Hepatocyte (in vitro differentiated cells): Measurements from ENCODE around the gene TMIGD3. TPM values are rescaled to one million over a fixed set of nuclear protein-coding genes. Genes with fewer than 3 reads are reported as not detected.

Experiments
- DNase-seq: peaks from one replicate; pipeline ENCODE4 v3.0.0-alpha.2; 2016; ENCODE audit warnings: low spot score
- H2AFZ ChIP-seq: fragments of 200-600 bp; sonication (generic); 2 replicates; pipeline ENCODE4 v1.6.0; 2016; ENCODE audit warnings: antibody characterized with exemption, mild to moderate bottlenecking
- H3K27ac ChIP-seq: fragments of 200-600 bp; sonication (generic); 2 replicates; pipeline ENCODE4 v1.5.1; 2016; ENCODE audit warnings: mild to moderate bottlenecking
- H3K27me3 ChIP-seq: fragments of 200-600 bp; sonication (generic); 2 replicates; pipeline ENCODE4 v1.6.1; 2016
- H3K36me3 ChIP-seq: fragments of 200-600 bp; sonication (generic); replicated peaks from 2 replicates; pipeline ENCODE4 v1.5.1; 2016; ENCODE audit warnings: low read depth; ENCODE audit not compliant: insufficient read depth
- H3K4me1 ChIP-seq: fragments of 200-600 bp; sonication (generic); 2 replicates; pipeline ENCODE4 v1.5.1; 2016; ENCODE audit warnings: mild to moderate bottlenecking, moderate library complexity; ENCODE audit not compliant: insufficient read depth
- H3K4me2 ChIP-seq: fragments of 200-600 bp; sonication (generic); 2 replicates; pipeline ENCODE4 v1.6.0; 2016
- H3K4me3 ChIP-seq: fragments of 200-600 bp; sonication (generic); 2 replicates; pipeline ENCODE4 v1.5.1; 2016; ENCODE audit warnings: mild to moderate bottlenecking
- H3K79me2 ChIP-seq: fragments of 200-600 bp; sonication (generic); 2 replicates; pipeline ENCODE4 v1.6.0; 2017; ENCODE audit warnings: mild to moderate bottlenecking
- H3K9me2 ChIP-seq: fragments of 200-600 bp; sonication (generic); replicated peaks from 2 replicates; pipeline ENCODE4 v1.6.0; 2017; ENCODE audit warnings: mild to moderate bottlenecking; ENCODE audit not compliant: insufficient read depth
- H3K9me3 ChIP-seq: fragments of 200-600 bp; sonication (generic); 2 replicates; pipeline ENCODE4 v1.5.1; 2016; ENCODE audit warnings: low read depth, mild to moderate bottlenecking
- H4K20me1 ChIP-seq: fragments of 200-600 bp; sonication (generic); 2 replicates; pipeline ENCODE4 v1.6.0; 2016; ENCODE audit warnings: mild to moderate bottlenecking; ENCODE audit not compliant: insufficient read depth, poor library complexity, severe bottlenecking
- CTCF ChIP-seq: fragments of 200-600 bp; sonication (generic); IDR thresholded peaks from 2 replicates; pipeline ENCODE4 v1.5.1; 2016; ENCODE audit warnings: antibody characterized with exemption, mild to moderate bottlenecking; ENCODE audit not compliant: poor library complexity
- EZH2 ChIP-seq: fragments of 200-600 bp; sonication (generic); IDR thresholded peaks from 2 replicates; pipeline ENCODE4 v1.6.1; 2016; ENCODE audit warnings: antibody characterized with exemption, mild to moderate bottlenecking, borderline replicate concordance
- EZH2phosphoT487 ChIP-seq: fragments of 200-600 bp; sonication (generic); IDR thresholded peaks from one replicate; pipeline ENCODE4 v1.6.1; 2018; ENCODE audit warnings: antibody characterized with exemption, mild to moderate bottlenecking, low read depth, moderate library complexity; ENCODE audit not compliant: unreplicated experiment, severe bottlenecking
- WGBS: methylation state at CpG from one replicate; pipeline ENCODE4 v1.1.6; 2016; ENCODE audit warnings: low lambda C conversion rate; ENCODE audit errors: missing lambda C conversion rate; 5-methylcytosine and 5-hydroxymethylcytosine counted together
- polyA plus RNA-seq: library from polyadenylated mRNA; unstranded; fragments of >200 nt; fragmentation: Nextera tagmentation; extraction: Ambion mirVana; gene quantifications from 2 replicates; pipeline ENCODE4 v1.2.1, GENCODE V29; 2016
- total RNA-seq: library from RNA; depleted of rRNA; stranded (reverse); fragments of >200 nt; gene quantifications from 2 replicates; pipeline ENCODE4 v1.2.3, GENCODE V29; 2014

TMIGD3 gene
- total and polyA plus RNA-seq, 2 experiments from 2014 or later: 5.2 to 6.5 TPM

DNA sequence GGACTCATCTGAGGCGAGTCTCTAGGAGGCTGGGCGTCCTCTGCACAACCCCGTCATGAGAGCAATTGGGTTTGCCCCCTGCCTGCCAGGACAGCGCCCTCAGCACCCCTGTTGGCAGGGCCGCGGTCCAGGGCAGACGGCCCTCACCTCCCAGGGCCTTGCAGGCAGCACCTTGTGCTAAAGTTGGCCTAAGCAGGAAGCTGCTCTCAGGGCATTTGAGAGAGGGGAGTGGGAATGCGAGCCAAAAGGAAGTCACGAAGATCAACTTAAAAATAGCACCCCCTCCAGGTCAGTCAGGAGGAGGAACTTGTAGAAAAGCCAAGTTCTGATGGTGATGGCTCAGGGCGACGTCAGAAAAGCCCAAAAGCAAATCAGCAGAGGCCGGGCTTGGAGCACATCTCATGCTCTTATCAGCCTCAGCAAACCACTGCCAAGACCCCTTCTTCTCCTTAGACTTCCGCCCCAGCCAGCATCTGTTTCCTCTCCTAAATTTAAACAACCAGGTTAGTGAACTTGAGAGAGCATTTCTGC is 12.6 kb upstream of the TMIGD3 start:
- TF ChIP-seq EZH2: no peak
- TF ChIP-seq EZH2phosphoT487: no peak
- peak; percentile 3 for TF ChIP-seq CTCF
- DNase-seq: no peak
- Histone ChIP-seq H3K27ac (no peak overlapping the region), H3K36me3 (no peaks in the 10 kb centered on the region), H3K4me2 (no peak overlapping the region), H3K4me3 (no peak overlapping the region), H3K27me3 (no peaks in the 10 kb centered on the region), H2AFZ (no peak overlapping the region), H3K9me2 (no peaks in the 10 kb centered on the region), H3K79me2 (no peaks in the 10 kb centered on the region), H3K4me1 (no peaks in the 10 kb centered on the region), H3K9me3 (no peaks in the 10 kb centered on the region), H4K20me1 (no peaks in the 10 kb centered on the region)
- 87% methylated on average over 13 of the region's 13 CpGs for WGBS

DNA sequence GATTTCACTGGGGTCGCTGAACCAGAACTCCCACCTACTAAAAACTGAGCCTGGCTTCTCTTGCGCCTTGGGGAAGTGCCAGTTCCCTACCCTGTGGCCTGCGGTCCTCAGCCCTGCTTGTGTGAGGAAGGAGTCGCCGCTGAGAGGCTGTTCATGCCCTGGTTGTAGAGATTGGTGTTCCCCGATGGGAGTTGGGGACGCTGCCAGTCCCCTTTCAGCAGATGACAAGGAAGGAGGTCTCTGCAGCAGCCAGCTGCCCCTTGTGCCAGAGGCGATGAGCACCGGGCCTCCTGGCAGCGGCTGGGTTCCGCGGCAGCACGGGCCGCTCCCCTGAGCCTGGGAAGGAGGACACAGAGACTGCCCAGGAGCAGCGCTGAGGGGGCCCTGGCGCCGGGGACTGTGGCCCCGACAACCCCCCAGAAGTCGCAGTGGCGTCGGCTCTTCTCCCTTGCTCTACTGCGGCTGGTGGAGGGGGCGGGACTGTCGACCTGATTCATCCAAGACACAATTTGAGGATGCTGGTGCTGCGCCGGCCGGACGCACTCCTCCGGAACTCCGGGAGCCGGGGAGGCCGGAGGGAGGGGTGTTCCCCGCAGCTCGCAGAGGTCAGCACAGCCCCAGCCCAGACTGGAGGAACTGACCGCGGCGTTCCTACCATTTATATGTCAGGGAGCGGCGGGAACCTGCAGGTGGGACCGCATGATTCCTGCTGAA is 12.0 kb upstream of the TMIGD3 start:
- no peak overlapping the region for H2AFZ ChIP-seq
- no peak for DNase-seq

DNA sequence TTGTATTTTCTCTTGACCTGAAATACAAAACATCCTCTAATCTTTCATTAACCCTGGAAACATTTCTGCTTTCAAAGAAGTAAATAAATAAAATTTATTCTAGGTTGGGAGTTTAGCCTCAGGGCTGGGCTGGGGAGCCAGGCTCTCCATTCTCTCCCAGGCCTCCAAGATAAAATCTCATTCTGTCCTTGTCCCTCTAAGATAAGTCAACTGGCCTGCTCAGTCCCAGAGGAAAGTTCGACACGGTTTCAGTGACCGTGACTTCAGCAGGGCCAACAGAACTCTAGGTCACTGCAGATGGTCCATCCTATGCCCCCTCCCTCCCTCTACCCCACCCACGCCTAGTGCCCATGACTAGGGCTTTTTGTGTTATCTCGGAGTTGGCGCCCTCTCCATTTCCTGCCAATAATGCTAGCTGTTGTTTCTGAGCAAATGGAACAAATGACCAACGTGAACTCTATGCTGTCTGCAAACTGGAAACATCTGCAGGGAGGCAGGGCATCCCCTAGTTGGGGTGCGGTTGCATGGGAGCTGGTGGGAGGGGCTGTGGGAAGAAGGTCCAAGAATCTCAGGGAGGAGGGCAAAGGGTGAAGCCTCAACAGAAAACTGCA is 10.1 kb upstream of the TMIGD3 start:
- no peak for TF ChIP-seq EZH2phosphoT487
- no peak for TF ChIP-seq EZH2
- no peak for TF ChIP-seq CTCF
- DNase-seq: no peak
- no peak overlapping the region for H2AFZ ChIP-seq
- no peaks in the 10 kb centered on the region for H3K79me2 ChIP-seq
- H3K27ac ChIP-seq: no peak overlapping the region
- no peak overlapping the region for H3K4me2 ChIP-seq
- no peaks in the 10 kb centered on the region for H3K36me3 ChIP-seq
- no peaks in the 10 kb centered on the region for H3K27me3 ChIP-seq
- H3K9me3 ChIP-seq: no peaks in the 10 kb centered on the region
- H3K4me1 ChIP-seq: peaks cover 4% of the 10 kb centered on the region
- H4K20me1 ChIP-seq: no peaks in the 10 kb centered on the region
- 83% methylated on average over 8 of the region's 8 CpGs for WGBS
- no peak overlapping the region for H3K4me3 ChIP-seq
- H3K9me2 ChIP-seq: no peaks in the 10 kb centered on the region

More for the DNA sequence above, 12.0 kb upstream of the TMIGD3 start:
- TF ChIP-seq CTCF (no peak), EZH2phosphoT487 (no peak), EZH2 (no peak)
- Histone ChIP-seq H3K4me2 (no peak overlapping the region), H3K4me3 (no peak overlapping the region), H3K9me2 (no peaks in the 10 kb centered on the region), H3K79me2 (no peaks in the 10 kb centered on the region), H3K9me3 (no peaks in the 10 kb centered on the region), H3K4me1 (no peaks in the 10 kb centered on the region), H3K27ac (no peak overlapping the region), H4K20me1 (no peaks in the 10 kb centered on the region), H3K36me3 (no peaks in the 10 kb centered on the region), H3K27me3 (no peaks in the 10 kb centered on the region)
- 96% methylated on average over 36 of the region's 40 CpGs for WGBS
